GM18519 (cell line): ENCODE measurements around the gene SLC38A11.

Experiments
- ATAC-seq: cut with Tn5 transposase; IDR thresholded peaks from one replicate; pipeline ENCODE4 v1.9.1; 2021; ENCODE audit warnings: mild to moderate bottlenecking, moderate library complexity; ENCODE audit not compliant: unreplicated experiment, low FRiP score

Gene SLC38A11

DNA sequence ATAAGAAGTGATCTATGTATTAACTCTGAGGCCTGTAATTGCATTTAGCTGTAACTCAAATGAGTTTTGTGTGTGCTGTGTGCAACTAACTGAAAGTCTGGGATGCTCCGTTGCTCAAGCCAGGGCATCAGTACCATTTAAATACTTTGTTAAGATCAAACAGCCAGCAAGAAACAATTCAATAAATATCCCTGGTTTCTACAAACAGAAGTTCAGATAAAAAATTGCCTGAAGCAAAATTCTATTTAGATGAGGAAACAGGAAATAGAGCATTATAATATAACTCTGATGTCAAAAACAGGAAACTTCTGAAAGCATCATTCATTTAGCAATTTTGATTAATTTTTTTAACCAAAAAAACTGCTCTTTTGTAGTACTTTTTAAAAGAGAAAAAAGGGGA, 18.9 kb upstream of the SLC38A11 start:
- no peak for ATAC-seq

GRCh38 chr2:164972216-164972615, 16.9 kb upstream of the SLC38A11 start:
- no peak for ATAC-seq

DNA sequence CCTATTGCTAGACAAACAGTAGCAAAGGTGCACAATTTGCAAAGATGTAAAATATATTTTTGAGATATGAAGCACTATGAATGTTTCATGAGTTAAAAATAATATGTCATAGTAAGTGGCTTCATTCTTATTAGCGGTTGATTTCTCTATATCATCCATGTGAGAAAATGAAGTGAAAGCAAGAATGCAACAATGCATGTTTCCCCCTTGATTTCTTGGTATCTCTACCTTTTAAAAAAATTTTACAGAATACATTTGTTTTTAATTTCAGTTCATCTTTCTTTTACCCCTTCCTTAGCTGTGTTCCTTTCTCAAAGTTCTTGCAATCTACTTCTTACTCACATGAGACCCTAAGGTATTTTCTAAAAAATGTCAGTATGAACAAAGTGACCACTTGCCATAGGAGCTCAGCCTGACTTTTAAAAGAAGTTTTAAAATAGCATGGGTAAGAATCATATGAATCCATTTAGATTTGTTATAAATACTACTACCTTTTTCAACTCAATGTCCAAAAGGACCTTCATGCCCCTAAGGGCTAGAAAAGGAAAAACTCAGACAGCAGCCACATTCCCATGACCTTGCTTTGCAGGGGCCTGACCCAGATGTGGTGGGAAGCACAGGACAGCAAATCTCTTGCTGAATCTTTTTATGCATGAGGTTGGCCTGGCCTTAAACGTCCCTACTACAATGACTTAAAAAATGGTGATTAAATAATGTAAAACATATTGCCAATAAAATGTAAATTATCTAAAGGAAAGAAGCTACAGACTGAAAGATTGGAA, 14.8 kb upstream of the SLC38A11 start:
- ATAC-seq, result no peak

GRCh38 chr2:164967781-164968228, 12.5 kb upstream of the SLC38A11 start:
- no peak for ATAC-seq

GRCh38 chr2:164967361-164967760, 12.0 kb upstream of the SLC38A11 start:
- ATAC-seq, result no peak

DNA sequence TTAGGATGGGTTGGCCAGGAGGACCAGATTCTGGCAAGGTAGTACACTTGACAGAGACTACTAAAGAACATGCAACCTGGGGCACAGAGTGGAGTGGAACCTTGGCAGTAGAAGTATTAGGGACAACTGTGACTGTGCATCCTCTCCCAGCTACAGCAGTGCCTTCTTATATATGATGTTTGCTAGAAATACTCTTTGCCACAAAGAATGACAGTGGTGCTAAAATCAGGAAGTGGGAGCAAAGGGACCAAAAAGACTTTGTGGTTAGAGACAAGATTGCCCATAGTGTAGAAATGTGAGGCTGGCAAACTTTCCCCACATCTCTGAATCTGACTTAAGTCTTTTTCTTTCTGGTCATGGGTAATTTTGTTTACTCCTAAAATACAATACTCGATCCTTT, 9.4 kb upstream of the SLC38A11 start:
- ATAC-seq, result no peak

DNA sequence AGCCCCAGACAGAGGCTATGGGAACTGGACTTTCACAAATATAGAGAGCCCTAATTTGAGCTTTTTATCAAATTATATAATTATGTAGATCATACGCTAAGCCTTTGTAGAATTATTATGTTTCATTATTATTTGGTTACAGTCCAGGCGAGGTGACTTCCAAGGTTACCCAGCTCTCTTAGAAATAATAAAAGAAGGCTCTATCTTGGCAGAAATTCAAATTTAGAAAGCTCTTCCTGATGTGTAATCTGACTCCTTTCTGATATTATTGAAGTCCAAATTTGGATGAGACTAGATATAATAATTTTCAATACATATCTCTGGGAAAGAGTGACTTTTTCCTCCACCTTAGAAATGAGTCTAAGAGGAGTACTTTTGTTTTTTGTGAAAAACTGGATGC, 4.8 kb upstream of the SLC38A11 start:
- ATAC-seq, result no peak

- ATAC-seq, result no peak
Measured at GRCh38 chr2:164954186-164954585, 1.1 kb downstream of the SLC38A11 start.

GRCh38 chr2:164953279-164953678, 2.0 kb downstream of the SLC38A11 start:
- no peak for ATAC-seq

GRCh38 chr2:164952057-164952702, 3.1 kb downstream of the SLC38A11 start:
- ATAC-seq, result no peak

- ATAC-seq, result no peak
Measured at GRCh38 chr2:164948540-164948939, 6.8 kb downstream of the SLC38A11 start.

DNA sequence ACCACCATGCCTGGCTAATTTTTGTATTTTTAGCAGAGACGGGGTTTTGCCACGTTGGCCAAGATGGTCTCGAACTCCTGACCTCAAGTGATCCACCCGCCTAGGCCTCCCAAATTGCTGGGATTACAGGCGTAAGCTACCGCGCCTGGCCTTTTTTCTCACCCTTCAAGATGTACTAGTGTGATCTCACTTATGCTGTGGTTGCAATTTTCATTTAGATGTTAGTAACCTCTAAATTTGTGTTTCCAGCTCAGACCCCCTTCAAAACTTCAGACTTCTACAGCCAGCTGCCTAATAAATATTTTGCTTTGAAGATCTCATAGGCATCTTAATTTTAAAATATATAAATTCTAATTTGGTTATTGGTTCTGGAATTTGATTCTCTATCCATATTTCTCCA, 8.0 kb downstream of the SLC38A11 start:
- no peak for ATAC-seq

DNA sequence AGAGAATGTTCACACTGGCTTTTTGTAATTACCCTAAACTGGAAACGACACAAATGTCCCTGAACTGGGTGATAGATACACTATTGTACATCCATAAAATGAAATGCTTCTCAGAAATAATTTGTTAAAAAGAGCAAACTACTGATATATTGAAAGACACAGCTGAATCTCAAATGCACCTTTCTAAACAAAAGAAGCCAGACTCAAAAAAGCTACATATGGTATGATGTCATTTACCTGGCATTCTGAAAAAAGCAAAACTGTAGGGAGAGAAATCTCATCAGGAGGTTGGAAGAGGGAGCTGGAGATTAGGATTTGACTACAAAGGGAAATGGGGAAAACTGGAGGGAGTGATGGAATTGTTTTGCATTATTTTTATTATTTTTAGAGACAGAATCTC, 12.0 kb downstream of the SLC38A11 start:
- ATAC-seq, result no peak

- ATAC-seq, result no peak
Measured at GRCh38 chr2:164937864-164938401, 17.4 kb downstream of the SLC38A11 start.

DNA sequence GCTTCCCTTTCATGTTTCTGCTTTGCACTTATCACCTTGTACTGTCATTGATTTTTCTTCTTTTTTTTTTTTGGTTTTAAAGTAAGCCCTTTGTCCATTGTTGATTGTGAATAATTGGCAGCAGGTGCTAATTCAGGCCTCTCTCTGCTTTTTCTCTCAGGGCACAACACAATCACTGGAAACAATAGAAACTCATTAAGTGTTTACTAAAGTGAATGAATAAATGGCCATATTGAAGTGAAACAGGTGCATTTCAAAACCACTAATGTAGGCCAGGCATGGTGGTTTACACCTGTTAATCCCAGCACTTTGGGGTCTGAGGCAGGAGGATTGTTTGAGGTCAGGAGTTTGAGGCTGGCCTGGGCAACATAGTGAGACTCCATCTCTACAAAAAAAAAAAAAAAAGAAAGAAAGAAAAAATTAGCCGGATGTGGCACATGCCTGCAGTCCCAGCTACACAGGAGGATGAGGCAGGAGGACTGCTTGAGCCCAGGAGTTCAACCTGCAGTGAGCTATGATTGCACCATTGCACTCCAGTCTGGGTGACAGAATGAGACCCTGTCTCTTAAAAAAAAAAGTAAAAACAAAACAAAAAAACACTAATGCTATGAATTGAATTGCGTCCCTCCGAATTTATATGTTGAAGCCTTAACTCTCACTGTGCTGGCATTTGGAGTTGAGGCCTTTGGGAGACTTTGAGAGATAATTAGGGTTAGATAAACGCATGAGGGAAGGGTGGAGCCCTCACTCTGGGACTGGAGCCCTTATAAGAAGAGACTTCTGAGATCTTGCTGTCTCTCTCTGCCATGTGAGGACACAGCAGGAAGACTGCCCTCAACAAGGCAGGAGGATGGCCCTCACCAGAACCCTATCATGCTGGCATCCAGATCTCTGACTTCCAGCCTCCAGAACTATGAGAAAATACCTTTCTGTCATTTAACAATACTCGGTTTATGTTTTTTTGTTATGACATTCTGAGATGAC, 19.9 kb downstream of the SLC38A11 start:
- ATAC-seq, result no peak

DNA sequence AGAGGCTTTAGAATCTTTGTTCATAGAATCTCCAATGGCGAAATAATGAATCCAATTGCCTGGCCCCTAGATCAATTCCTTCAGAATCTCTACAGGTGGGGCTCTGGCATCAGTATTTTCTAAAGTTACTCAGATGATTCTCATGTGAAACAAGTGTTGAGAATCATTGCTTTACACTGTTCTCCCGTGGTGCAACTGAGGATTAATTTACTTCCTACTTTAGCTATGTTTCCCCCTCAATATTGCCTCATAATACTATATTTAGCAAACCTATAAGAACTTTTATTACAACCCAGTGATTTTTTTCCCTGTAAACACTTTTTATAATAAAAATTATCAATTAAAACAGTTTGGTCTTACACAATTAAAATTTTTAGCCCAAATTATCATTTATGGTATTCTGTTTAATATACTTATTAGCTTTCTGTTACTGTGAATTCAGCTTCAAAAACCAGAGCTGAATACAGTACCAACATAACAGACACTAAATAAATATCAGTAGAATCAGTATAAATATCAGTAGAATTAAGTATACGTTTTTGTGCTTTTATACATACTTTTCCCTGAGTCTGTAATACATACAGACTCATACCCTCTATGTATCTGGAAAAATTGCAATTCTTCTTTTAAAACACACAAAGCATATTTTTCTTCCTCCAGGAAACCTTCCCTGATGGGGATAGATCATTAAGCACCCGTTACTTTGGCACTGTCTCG, 20.8 kb downstream of the SLC38A11 start:
- no peak for ATAC-seq

DNA sequence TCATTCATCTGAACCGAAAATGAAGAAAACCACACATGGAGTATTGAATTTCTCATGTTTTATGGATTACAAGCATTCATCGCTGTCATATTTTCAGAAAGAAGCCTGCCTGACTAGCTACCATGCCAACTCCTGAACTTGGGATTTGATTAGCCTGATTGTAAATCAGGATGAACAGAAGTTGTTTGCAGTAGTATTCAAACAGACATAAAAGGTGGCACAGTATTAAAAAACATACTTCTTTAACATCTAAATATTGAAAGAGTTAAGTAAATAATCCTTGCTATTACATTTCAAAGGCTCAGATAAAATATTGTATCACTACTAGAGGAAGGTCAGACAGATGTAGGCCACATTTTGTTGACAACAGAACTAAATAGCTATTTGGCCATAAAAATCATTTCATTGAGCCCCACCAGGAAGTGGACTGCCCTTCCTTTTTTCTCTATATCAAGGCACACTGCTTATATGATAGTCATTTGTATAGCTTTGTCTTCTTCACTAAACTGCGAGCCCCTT, 21.6 kb downstream of the SLC38A11 start:
- ATAC-seq, result no peak

DNA sequence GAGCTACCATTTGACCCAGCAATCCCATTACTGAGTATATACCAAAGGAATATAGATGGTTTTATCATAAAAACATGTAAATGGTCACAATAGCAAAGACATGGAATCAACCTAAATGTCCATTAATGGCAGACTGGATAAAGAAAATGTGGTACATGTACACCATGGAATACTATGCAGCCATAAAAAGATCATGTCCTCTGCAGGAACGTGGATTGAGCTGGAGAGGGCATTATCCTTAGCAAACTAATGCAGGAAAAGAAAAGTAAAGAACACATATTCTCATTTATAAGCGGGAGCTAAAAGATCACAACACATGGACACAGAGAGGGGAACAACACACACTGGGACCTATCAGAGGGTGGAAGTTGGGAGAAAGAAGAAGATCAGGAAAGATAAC, 22.9 kb downstream of the SLC38A11 start:
- ATAC-seq, result no peak

- no peak for ATAC-seq
Measured at GRCh38 chr2:164928101-164928673, 27.1 kb downstream of the SLC38A11 start.
